ENCODE measurements around the gene DGAT2L6.
"Not testable (repeated sequence)": the region's sequence is repeated elsewhere in the genome, so short reads cannot be mapped to it uniquely, and the experiment has no call there.

Gene DGAT2L6

DNA sequence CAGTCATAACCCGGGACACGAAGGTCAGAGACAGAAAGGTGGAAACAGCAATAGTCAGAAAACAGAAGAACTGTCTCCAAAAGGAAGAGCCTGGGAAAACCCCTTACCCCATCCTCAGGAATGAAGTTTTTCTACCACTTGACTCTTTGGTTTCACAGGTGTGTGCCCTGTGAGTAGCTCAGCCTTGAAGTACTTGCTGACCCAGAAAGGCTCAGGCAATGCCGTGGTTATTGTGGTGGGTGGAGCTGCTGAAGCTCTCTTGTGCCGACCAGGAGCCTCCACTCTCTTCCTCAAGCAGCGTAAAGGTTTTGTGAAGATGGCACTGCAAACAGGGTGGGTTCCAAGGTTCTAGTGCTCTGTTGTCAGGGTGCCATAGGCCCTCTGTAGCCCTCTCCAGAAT is 24.4 kb downstream of the DGAT2L6 start:
- DNase-seq: no peak

DNA sequence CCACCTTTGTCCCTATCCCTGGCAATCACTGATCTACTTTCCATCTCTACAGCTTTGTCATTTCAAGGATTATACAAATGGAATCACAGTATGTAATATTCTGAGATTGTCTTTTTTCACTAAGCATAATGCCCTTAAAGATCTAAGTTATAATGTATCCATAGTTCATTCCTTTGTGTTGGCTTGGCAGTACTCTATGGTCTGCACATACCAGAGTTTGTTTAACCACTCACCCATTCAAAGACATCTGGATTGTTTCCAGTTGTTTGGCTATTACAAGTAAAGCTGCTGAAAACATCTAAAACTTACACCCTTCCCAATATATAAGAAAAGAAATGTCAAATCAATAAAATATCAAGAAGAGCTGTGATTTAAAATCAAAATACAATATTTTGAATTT is 31.2 kb downstream of the DGAT2L6 start:
- no peak for DNase-seq

DNA sequence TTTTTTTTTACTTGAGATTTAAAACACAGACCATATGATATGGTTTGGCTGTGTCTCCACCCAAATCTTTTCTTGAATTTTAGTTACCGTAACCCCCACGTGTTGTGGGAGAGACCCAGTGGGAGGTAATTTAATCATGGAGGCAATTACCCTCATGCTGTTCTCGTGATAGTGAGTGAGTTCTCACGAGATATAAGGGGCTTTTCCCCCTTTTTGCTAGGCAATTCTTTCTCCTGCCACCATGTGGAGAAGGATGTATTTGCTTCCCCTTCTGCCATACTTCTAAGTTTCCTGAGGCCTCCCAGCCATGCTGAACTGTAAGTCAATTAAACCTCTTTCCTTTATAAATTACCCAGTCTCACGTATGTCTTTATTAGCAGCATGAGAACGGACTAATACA is 32.3 kb downstream of the DGAT2L6 start:
- DNase-seq: not testable (repeated sequence)

DNA sequence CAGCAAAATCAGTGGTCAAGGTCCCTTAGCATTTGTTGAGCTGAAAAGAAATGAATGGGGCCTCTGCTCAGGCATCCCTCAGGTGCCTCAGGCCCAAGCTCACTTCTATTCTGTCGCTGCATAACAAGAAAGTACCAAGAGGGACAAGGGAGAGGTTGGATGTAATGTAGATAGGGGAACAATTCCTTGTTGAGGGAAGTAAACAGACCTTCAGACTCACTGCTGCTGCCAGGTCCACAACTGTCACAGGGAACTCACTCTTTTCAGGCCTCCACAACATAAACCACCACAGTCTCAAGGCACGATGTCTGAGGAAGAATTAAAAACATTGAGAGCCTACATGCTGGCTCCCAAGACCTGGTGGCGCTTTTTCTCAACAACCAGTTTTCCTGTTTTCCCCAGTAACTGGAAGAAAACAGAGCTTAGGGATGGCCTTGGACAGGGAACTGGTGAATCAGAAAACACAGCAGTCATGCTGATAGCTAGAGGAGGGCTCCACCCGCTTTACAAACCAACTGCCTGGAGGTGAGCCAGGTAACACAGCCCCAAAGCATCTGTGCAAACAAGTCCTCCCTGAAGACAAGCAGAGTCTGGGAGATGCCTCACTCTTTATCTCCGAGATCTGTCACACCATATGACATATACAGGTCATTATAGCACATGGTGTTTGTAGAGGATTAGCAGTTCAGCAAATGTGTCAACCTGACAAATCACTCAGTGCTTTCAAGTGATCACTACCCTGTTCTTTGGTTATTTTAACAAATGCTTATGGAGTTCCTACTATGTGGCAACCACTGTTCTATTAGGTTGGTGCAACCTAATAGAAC is 42.9 kb downstream of the DGAT2L6 start:
- no peak for DNase-seq

DNA sequence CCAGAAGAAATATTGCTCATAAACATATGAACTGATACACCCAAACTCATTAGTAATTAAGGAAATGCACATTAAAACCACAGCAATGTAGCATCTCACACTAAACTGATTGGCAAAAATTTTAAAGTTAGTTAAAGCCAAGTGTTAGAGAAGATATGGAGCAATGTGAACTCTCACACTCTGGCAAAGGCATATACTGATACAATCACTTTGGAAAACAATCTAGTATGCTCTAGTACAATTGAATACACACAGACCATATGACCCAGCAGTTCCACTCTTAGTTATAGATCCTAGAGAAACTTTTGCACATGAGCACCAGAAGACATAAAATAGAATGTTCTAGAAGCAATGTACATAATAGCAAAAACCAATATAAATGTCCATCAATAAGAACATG is 48.8 kb downstream of the DGAT2L6 start:
- no peak for DNase-seq

DNA sequence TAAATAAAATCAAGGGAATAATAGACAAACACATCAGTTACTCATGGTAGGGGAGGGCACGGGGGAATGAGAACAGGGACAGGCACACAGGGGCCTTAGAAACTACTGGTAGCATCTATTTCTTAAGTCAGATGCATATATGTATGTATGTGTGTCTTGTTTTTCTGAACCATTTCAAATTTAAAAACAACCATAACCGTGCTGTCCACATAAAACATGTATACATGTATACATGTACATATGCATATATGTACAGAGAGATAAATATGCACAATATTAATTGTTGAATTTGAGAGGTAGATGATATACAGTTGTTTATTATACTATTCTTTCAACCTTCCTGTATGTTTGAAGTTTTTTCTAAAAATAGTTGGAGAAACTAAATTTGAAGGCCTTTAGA is 49.4 kb downstream of the DGAT2L6 start:
- DNase-seq: no peak

DNA sequence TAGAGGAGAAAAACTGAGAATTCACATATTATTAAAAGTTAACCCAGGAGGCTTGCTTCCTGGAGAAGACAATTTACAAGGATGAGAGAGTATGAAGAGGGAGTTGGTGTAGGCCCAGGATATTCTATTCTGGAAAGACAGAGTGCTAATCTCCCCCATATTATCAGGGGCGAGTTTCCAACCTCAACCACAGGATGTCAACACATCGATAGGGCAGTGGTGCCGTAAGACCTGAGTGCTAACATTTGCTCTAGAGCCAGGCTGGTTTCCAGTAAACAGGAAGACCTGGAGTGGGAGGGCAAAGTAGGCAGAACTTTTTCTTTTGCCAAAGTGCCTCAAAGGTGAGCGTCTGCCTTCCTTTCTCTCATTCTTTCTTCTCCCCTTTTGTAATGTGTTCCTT is 54.4 kb downstream of the DGAT2L6 start:
- no peak for DNase-seq

DNA sequence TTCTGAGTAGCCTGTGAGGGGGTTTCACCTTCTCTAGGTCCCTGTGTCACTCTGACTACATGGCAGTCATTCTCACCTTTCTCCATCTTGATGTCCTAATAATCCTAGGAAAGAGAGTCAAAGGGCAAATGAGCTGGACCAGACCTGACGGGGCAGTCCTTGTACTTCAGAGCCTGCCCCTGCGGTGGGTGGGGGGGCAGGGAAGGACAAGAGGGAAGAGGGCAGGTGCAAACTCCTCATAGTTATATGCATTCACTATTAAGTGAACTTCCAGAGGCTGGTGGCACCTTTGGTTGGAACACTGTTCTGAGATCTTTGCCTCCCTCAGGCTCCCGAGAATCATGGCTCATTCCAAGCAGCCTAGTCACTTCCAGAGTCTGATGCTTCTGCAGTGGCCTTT is 57.1 kb downstream of the DGAT2L6 start, which contains the start of gene AWAT1:
Gene AWAT1, plus strand, starts transcription at position 301 of the 400 bp plus-strand sequence. Its CDS starts 41 bp downstream, at position 342.
- no peak for DNase-seq

DNA sequence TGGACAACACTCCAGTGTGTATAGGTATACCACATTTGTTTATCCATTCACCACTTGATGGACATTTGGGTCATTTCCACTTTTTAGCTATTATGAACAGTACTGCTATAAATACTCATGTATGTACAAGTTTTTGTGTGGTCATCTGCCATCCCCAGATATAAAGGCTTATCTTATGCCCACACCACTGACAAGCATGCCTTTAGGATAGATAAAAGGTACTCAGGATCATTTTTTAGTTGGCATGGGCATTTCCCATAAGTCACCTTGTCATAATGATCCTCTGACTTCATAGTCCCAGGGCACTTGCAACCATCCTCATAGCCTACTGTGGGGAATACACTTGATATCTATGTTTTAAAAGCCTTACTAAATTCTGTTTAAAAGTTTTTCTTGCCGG is 63.5 kb downstream of the DGAT2L6 start:
- DNase-seq: no peak

DNA sequence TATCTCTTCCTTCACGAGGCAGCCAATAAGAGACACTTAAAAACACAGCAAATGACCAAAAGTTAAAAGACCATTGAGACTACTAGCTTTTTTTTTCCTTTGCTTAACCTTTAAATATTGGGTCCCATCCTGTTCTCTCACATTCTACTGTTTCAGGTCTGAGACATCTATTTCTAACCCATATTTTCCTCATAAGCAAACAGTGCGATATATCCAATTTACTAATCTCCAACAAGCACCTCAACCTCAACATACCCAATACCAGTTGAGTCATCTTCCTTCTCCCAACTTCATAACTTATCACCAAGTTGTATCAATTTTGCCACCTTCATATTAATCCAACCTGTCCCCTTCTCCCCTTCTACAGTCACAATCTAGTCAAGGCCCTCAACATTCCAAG is 64.2 kb downstream of the DGAT2L6 start:
- no peak for DNase-seq

DNA sequence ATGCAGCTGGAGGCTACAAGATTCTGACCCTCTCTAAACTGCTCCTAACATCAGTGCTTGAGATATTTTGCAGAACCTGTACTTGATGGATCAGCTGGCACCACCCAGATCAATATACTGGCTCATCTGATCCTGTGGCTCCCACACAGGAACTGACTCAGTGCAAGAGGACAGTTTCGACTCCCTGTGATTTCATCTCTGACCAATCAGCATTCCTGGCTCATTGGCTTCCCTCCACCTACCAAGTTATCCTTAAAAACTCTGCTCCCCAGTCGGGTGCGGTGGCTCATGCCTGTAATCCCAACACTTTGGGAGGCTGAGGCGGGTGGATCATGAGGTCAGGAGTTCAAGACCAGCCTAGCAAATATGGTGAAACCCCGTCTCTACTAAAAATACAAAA is 66.3 kb downstream of the DGAT2L6 start:
- DNase-seq: not testable (repeated sequence)

DNA sequence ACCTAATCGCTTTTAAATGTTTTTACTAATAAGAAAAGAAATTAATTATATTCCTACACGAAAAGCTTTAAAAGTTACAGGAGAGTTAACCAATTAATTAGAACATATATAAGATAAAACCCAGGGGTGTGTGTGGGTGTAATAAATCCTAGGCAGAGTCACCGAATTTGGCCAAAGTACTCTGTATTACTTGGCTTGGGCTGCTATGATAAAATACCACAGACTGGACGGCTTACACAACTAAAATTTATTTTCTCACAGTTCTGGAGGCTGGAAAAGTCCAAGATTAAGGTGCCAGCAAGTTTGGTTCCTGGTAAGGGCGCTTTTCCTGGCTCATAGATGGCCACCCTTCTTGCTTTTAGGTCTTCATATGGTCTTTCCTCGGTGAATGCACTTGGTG is 67.6 kb downstream of the DGAT2L6 start:
- no peak for DNase-seq

DNA sequence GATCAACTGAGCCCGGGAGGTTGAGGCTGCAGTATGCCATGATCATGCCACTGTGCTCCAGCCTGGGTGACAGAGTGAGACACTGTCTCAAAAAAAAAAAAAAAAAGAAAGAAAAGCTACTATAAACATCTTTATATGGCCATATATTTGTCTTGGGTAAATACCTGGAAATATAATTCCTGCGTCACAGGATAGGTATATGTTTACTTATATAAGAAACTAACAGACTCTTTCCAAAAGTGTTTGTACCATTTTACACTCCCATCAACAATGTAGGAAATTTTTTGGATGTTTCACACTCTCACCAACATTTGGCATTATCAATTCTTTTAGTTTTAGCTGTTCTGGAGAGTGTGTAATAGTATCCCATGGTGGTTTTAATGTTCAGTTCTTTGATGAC is 70.0 kb downstream of the DGAT2L6 start:
- no peak for DNase-seq

DNA sequence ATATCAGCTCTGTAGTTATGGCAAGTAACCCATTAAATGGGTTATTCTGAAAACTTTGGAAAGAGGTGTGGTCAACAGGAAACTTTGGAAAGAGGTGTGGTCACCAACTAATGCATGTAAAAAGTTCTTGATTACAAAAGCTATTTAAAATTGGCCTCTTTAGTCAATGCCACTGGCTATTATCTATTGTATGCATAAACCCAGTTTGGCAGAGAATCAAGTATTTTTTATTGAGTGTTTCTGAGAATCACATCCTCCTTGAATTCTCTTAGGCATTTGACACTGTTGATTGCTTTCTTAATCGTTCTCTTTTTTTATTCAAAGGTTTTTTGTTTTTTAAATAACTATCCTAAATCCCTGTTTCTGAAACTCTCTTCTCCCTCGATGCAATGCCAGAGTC is 75.2 kb downstream of the DGAT2L6 start:
- no peak for DNase-seq

DNA sequence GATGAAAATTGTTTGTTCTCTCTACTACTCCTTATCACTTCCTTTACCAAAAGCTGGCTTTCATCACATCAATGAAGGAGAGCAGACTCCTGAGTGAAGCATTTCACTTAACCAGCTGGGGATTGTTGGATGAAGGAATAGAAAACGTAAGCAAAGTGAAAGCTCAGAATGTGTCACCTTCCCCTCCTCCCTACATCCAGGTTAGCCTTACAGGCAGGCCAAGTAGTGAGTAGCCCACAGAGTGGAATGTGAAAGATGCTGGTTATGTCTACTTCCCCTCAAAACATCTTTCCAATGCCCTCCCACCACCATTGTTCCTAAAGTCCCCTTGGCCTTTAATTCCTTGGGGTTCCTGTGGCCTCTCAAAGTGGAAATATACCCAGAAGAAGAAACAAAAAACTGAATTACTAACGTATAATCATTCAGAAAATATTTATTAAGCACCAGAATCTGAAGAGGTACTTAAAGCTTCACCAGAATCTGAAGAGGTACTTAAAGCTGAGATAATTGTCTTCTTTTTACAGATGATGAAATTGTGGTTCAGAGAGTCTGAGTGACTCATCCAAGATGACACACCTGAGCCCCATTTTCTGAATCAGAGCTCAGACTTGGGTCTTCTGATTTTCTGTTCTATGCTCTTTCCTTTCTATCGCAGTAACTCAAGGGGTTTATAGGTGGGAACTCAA is 76.2 kb downstream of the DGAT2L6 start:
- DNase-seq: no peak

DNA sequence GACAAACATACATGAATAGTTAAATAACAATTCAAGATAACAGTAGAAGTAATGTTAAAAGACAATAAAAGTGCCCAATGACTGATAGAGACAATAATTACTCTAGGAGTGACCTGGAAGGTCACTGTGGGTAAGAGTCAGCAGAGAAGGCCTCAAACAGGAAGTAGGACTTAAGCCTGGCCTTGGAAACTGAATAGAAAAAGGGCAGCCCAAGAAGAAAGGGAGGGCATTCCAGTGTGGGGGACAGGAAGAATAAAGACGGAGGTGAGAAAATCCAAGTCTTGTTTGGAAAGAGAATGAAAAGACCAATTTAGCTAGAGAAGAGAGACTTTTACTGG is 76.7 kb downstream of the DGAT2L6 start:
- DNase-seq: no peak

DNA sequence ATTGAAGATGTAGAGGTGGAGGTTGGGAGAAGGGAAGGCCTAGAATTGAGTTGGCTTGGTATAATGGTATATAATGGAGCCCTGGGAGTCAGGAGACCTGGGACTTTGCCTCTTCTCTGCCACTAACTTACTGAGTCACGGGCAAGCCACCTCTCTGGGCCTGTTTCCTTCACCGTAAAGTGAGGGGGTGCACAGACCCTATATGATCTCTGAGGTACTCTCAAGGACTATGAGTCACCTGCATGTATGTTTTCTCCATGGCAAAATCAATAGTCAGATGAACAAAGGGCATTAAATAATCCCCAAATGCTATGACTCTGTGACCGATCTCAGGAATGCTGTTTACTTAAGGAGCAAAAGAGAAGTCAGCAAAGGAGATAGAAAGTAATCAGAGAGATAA is 77.6 kb downstream of the DGAT2L6 start:
- no peak for DNase-seq
